GM12801 (cell line): ENCODE data around the gene TRABD2B.

Experiments
- CTCF ChIP-seq: IDR thresholded peaks from one replicate; pipeline ENCODE4 v1.5.1; 2011; ENCODE audit warnings: control low read depth; ENCODE audit not compliant: insufficient read length; ENCODE audit errors: extremely low read depth

Gene TRABD2B

GRCh38 chr1:47867438-47868347 lies 129.5 kb downstream of the TRABD2B start:
- TF ChIP-seq CTCF = no peak

GRCh38 chr1:47866601-47867437 lies 130.4 kb downstream of the TRABD2B start:
- no peak for TF ChIP-seq CTCF

- no peak for TF ChIP-seq CTCF
These were observed 131.2 kb downstream of the TRABD2B start for GRCh38 chr1:47865881-47866535.

GRCh38 chr1:47859092-47859743 lies 138.0 kb downstream of the TRABD2B start:
- no peak for TF ChIP-seq CTCF

GRCh38 chr1:47856996-47857395 lies 140.2 kb downstream of the TRABD2B start:
- TF ChIP-seq CTCF = no peak

- TF ChIP-seq CTCF = no peak
These were observed 142.0 kb downstream of the TRABD2B start for GRCh38 chr1:47855230-47855629.
